T-helper 22 cell (primary cell): ENCODE measurements around the gene ZDHHC22.

ENCODE experiments used
- DNase-seq: peaks from one replicate; pipeline ENCODE4 v3.0.0-alpha.2; 2020; ENCODE audit warnings: low read depth

The ZDHHC22 gene

GRCh38 chr14:77103951-77104350, 37.6 kb downstream of the ZDHHC22 start:
- DNase-seq, result no peak

DNA sequence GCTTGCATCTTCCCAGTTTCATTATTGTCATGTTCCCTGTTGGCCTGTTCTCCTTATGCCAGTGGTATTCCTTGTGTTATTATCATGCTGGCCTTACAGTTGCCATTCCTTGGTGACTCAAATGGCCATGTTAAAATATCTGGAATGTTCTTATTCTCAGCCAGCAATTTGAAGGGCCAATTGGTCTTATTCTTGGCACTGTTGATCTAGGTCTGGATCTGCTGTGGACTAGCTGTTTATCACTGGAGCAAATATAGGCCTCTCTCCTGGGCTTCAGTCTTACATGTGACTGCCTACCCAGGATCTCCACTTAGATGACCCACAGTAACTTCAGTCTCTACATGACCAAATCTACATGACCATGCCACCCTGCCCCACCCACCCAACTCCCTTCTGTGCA, 38.1 kb downstream of the ZDHHC22 start:
- no peak for DNase-seq

DNA sequence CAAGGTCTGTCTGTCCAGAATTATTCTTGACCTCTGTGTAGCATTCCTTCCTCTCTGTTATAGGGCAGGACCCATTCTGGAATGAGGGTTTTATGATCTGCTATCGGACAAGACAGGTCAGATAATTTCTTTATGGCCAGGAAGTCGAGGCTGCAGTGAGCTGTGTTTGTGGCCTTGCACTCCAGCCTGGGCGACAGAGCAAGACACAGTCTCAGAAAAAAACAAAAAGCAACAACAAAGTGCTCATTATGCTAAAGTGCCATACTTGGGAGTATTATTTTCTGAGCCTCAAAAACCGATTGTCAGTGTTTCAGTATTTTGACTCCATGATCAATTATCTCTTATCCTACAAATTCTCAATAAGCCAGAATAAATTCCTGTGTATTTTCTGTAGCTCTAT, 39.4 kb downstream of the ZDHHC22 start:
- no peak for DNase-seq

- no peak for DNase-seq
Measured at GRCh38 chr14:77100961-77101360, 40.6 kb downstream of the ZDHHC22 start.

GRCh38 chr14:77099425-77100167, 42.0 kb downstream of the ZDHHC22 start:
- DNase-seq, result no peak

DNA sequence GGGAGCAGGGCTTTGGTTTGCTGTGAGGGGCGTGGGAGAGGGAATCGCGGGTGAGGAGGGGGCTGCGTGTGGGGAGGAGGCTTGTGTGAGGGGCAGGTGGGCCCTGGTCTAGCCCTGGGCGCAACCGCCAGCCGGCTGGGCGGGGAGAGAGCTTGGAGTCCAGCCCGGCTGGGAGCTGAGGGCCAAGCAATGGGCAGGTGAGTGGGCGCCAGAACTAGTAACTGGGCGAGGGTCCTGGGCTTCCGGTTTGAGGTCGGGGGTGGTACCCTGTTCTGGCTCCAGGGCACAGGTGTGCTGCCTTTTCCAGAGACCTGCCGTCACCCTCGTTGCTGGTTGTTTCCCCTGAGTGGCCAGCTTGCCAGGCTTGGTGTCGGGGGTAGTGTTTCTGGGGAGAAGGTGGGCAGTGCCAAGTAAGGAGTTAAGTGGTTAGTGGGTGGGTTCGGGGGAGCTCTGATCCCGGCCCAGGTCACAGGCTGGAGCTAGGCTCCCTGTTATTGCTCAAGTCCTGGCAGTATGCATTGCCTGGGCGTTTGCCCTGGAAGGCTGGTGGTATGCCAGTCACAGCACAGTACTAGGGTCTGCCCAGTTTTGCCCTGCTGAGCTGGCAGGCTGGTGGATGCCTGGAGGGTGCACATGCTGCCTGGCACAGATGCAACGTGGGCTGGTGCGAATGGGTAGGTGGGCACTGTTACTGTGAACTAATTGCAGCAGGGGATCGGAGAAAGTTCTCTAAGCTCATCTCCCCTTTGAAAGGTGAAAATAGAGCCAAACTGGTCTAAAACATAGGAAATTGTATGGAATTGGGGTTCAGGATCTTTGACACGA, 42.9 kb downstream of the ZDHHC22 start:
- no peak for DNase-seq

DNA sequence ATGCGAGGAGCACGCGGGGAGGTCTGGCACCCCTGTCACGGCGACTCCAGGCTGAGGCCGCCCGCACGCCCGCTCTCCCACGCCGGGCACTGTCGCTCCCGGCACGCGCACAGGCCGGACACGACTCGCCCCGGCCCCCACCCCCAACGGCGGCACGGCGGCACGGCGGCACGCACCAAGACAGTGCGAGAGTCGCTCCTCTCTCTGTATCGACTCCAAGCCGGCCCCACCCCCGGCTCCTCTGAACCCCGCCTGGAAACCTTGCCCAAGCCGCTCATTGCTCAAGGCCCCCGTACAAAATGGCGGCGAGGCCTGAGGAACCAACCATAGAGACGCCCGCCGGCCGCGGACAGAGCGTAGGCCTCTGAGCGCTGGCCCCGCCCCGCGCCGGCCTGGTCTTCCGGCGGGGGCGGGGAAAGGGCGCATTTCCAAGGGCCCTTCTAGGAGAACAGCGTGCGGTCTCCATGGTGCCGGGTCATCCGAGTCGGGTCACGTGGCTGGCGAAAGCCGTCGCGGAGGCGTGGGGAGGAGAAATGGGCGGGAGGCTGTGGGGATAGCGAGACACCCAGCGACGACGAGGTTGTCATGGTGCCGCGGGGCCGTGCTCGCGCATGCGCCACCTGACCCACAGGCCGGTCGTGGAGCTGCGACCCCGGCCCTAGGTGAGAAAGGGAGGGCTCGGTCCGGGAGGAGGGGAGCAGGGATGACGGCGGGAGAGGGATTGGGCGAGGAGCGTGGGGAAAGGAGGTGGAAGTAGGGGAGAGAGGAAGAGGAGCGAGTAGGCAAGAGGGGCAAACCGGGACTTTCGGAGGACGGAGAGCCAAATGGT, 43.7 kb downstream of the ZDHHC22 start, which contains the start of gene CIPC:
CIPC (plus strand) TSS at position 559 of the 829 bp plus-strand sequence. CDS start 7,451 bp downstream, outside the sequence.
- DNase-seq, result peak; percentile 99

DNA sequence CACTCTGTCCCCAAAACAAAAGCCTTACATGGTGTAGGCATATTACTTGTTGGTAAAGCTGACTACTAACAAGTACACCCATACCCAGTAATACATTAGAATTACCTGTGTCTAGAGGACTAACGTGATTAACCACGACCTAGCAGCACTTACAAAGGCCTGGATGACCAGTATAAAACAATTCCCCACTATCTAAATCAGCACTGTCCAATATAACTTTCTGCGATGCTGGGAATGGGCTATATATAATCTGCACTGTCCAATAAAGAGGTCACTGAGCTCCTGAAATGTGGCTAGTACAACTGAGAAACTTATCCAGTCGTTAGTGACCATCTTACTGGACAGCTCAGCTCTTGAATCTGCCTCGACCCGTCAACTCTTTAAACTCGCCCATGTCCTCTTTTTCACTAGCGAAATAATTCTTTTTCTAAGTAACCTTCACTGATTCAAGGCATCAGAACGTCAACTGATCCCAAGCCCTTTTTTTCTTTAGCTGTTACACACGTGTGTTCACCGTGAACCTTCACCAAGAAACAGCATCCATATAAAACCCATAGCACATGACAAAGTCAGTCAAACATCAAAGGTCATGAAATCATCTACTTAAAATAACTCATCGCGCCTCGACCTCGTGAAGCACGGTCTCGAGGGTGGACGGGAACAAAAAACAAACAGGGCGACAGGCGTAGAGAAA, 44.4 kb downstream of the ZDHHC22 start:
- DNase-seq, result no peak

DNA sequence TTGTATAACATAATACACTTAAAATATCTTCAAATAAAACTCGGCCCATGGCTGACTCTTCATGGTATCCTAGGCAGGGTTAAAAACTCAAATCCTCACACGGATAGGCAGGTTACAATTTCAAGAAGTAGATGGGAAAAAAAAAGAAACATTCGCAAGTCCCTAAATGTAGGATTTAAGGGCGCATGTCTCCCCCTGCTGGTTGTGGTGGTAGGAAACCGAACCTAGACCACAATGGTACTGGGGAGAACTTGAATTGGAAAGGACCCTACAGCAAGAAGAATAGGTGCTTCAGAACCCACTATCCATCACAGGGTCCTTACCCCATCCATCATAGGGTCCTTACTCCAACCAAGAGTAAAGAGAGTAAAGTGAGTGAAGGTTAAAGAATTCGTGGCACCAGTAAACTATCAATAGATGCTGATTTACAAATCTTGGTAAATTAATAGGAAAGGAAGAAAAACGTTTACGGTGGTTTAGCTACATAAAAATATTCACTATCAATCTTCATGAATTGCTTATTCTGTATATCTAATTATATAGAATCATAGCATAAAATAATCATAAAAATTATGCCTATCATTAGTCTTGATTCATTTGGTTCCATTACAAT, 46.8 kb downstream of the ZDHHC22 start:
- DNase-seq, result peak; percentile 51

GRCh38 chr14:77092676-77093075, 48.9 kb downstream of the ZDHHC22 start:
- DNase-seq, result no peak

GRCh38 chr14:77091518-77091917, 50.1 kb downstream of the ZDHHC22 start:
- no peak for DNase-seq

- DNase-seq, result no peak
Measured at GRCh38 chr14:77088645-77089044, 52.9 kb downstream of the ZDHHC22 start.

DNA sequence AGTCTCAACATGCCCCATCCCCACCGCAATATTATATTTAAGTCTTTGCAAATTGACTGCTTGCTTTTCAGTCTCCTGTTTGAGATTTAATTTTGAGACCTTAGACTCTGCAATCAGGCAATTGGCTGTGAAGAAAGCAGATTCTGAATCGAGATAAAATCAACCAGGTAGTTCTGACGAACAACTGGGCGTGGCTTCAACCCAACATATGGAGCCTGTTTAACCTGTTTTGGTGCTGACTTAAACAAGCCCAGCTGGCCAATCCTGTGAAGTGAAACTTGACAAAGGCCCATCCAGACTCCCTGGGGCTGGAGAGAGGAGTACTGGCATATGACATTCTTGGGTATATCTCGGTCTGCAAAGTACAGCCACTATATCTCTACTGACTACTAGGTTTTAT, 53.4 kb downstream of the ZDHHC22 start:
- no peak for DNase-seq

DNA sequence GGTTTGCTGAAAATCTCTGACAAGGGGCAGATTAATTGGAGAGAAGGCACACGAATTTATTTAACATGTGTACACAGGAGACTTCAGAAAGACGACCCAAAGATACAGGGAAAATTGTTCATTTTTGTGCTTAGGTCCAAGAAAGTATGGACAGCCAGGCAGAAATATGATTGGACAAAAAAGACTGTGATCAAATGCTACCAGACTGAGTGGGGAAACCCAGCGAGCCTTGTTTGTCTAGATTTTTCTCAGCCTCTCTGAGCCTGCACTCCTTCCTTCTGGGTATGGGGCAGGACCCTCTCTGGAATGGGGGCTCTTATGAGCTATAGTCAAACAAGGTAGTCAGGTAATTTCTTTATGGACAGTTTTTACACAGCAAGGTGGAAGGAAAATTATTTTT, 54.0 kb downstream of the ZDHHC22 start:
- no peak for DNase-seq

- DNase-seq, result no peak
Measured at GRCh38 chr14:77086951-77087350, 54.6 kb downstream of the ZDHHC22 start.

DNA sequence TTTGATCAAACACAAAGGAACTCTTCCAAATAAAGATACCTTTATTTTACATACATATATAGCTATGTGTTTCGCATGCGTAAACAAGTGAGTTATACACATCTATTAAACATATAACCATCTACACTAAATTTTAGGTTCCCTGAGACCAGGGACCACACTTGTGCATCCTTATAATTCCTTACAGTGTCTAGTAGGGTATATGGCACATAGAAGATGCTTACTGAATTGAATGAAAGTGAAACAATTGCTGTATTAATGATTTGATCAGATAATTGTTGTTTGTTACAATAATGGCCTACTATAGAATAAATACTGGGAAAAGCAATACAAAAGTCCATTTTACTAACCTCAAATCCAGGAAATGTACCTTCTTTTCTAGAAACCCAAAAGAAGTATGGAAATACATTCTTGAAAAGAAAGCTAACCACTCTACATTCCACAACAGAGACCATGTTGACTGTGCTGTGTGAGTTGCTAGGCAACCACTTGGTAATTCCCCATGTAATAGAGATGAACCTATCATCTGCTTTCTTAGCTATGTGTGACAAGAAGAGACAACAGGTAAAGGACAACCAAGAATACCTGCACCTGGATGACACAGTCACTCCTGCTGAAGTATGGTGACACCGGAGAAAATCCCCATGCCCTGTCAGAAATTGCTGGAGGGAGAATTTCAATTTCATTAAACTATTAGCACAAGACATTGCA, 55.4 kb downstream of the ZDHHC22 start:
- DNase-seq, result no peak

- DNase-seq, result no peak
Measured at GRCh38 chr14:77085538-77085937, 56.1 kb downstream of the ZDHHC22 start.

- no peak for DNase-seq
Measured at GRCh38 chr14:77084985-77085384, 56.6 kb downstream of the ZDHHC22 start.

GRCh38 chr14:77083082-77083481, 58.5 kb downstream of the ZDHHC22 start:
- no peak for DNase-seq

DNA sequence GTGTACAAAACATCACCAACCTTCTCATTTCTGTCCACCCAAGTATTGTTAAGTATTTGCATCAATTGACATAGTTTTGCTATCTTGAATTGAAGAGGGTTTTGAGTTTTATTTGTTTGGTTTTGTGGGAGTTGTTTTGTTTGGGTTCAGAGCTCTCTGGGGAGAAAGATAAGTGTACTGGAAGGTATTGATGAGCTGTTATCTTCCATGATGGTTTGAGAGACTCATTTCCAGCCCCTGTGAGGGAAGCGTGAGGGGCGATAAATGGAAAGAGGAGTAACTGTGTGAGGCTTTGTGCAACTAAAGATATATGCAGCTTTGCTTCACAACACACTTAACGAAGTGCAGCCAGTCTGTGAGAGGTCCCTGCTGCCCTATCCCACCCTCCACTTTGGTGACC, 59.2 kb downstream of the ZDHHC22 start:
- no peak for DNase-seq
